GM18867 (cell line): ENCODE measurements around the gene CIAPIN1.
"Not testable (repeated sequence)": the region's sequence is repeated elsewhere in the genome, so short reads cannot be mapped to it uniquely, and the experiment has no call there.

ENCODE experiments used
- ATAC-seq: cut with Tn5 transposase; IDR thresholded peaks from one replicate; pipeline ENCODE4 v1.9.1; 2021; ENCODE audit warnings: mild to moderate bottlenecking, moderate library complexity; ENCODE audit not compliant: unreplicated experiment

Gene CIAPIN1

DNA sequence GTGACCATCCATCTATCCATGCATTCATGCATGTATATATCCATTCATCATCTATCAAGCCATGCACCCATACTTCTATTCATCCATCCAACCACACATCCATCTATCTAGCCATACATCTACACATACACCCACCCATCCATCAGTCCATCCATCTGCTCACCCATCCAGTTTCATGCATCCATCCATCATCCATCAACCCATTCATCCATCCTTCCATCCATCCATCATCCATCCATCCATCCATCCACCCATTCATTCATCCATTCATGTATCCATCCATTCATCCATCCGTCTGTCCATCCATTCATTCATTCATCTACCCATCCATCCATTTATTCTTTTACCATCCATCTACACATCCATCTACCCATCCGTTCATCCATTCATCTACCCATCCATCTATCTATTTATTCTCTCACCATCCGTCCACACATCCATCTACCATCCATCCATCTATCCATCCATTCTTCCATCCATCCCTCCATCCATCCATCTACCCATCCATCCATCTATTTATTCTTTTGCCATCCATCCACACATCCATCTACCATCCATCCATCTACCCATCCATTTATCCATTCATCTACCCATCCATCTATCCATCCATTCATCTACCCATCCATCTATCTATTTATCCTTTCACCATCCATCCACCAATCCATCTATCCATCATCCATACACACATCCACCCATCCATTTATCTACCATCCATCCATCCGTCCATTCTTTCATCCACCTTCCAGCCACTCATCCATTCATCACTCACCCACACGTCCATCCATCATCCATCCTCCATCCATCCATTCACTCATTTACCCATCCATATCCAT, 39.4 kb downstream of the CIAPIN1 start:
- no peak for ATAC-seq

DNA sequence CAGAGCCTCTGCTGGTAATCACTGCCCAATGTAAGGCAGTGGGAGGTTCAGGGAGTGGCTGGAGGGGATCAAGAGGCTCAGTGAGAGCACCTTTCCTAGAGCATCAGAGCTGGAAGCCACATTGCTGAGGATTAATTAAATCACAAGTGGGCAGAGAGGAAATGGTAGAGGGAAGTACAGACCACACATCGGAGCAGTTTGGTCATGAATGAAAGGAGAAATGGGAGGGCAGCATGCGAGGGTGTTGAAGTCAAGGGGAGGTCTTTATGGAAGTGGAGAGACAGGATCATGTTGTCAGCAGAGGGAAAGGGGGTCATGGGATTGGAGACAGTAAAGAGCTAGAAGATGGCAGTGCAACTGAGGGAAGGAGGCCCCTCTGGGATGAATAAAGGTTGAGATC, 40.3 kb downstream of the CIAPIN1 start:
- ATAC-seq, result no peak

DNA sequence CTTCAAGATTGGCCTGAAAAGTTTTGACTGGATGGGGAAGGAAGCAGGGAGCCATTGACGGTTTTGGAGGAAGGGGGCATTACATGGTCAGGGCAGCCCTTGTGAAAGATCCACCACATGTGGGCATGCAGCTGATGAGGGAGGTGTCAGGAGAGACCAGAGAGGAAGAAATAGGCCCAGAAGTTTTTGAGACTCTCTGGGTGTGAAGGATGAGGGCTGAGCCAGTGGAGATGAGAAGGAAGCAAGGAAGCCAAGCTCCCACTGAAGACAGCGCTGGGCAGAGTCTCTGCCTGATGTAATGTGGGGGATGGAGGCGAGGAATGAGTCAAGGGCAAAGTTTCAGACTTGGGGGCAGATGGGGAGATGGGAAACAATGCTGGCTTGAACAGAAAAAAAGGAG, 42.1 kb downstream of the CIAPIN1 start:
- no peak for ATAC-seq

DNA sequence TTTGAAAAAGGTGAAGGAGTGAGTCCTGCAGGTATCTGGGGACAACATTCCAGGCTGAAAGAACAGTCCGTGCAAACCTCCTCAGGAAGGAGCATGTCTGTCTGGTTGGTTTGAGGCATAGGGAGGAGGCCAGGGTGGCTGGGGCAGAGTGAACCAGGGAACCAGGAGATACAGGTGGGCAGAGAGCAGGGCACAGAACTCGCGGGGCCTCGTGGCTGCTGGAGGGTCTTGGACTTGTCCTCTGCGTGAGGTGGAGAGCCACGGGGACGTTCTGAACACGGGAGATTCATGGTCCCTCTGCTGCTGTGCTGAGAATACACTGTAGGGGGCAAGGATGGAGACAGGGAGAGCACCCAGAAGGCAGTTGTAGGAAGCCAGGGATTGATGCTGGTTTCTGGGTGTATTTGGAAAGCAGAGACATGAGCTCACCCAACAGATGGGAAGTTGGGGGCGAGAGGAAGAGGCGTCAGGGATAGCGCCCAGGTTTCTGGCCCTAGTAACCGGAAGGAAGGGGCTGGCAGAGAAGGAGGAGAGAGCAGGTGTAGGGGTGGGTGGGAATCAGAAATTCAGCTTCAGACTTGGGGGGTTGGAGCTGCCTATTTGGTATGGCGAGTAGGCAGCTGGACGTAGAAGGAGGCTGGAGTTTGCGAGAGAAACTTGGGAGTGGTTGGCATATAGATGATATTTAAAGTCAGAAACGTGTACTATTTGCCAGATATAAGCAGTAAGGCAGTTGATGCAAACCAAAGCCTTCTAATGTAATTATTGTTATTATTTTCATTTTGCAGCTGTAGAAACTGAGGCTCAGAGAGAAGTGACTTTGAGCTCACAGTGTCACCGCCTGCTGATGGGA, 43.0 kb downstream of the CIAPIN1 start, which contains the start of gene CCL17:
Gene CCL17 (plus strand): TSS at position 803 of the 853 bp plus-strand sequence. CDS start 9,166 bp downstream, outside the sequence.
- ATAC-seq, result no peak

DNA sequence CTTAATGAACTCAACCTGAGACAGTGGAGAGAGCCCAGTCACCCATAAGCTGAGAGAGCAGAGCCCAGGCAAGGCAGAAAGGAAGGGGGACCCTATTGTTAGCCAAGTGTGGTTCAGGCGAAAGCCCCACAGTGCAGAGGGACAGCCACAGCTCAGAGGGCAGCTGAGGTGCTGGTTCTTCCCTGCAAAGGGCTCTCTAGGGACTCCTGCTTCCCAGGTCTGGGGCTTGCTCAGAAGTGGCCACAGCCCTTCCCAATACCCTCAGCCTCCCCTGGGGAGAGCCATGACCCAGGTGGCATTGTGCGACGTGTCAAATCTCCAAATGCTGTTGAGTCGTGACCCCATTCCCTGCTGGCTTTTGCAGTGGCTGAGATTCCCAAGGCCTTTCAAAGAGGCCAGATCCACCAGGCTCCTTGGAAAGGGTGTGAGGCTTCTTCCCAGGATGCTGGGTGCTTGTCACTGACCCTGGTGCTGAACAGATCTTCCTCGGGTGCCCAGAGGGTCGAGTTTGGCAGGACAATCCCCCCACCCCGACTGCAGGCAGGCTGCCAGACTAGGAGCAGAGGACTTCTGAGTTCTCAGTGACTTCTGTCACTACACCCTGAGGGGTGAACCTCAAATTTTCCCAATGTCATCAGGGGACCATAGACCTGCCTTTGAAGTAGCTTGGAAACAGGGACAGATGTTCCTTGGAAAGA, 45.1 kb downstream of the CIAPIN1 start:
- no peak for ATAC-seq

DNA sequence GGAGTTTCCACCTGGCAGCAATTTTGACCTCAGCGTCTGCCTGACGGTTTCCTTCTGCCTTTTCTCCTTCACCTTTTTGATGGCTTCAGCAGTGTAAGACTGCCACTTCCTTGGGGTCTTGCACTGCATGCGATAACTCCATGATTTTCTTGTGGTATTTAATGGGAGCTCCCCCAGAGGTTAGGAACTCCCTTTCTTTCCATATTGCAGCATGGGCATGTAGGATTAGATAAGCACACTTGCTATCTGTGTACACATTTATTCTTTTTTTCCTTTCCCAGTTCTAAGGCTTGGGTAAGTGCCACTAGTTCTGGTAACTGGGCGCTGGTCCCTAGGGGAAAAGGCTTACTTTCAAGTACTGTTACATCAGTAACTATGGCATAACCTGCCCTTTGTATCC, 49.7 kb downstream of the CIAPIN1 start:
- not testable (repeated sequence) for ATAC-seq

DNA sequence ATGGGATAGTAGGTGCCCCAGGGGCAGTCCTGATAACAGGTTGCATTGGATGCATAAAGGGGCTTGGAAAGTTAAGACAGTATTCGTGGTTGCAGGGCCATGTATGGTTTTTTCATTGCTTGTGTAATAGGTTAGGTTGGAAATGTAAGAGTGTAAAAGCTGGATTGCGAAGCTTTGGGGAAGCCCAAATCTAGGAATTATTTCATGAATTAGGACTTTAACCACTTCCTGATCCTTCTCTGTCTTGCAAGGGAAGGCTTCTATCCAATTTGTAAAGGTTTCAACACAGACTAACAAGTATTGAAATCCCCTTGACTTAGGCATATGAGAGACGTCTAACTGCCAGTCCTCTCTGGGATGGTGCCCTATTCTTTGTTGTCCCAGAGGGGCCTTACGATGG, 50.4 kb downstream of the CIAPIN1 start:
- ATAC-seq, result no peak

DNA sequence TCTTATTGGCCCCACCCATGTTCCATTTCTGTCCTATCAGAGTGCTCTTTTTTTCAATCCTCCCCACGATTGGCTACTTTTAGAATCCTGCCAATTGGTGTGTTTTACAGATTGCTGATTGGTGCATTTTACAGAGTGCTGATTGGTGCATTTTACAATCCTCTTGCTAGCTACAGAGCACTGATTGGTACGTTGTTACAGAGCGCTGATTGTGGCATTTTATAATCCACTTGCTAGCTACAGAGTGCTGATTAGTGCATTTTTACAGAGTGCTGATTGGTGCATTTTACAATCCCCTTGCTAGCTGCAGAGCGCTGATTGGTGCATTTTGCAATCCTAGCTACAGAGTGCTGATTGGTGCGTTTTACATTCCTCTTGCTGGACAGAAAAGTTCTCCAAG, 52.2 kb downstream of the CIAPIN1 start:
- no peak for ATAC-seq

DNA sequence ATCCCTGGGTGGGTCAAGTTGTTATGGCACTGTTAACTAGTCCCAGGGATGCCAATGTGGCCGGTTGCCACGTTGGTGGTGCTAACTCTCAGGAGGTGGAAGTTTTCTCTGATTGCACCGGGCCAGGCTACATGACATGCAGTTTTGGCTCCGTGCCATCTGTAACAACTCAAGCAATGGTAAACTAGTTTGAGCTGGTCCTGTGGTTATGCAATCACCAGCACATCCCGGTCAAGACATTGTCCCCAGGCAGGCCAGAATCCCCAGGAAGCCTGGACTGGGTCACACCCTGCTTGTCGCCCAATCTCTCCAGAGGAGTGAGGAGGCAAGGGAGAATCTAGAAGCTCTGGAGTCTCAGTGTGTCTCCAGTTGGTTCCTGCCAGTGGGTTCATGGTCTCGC, 52.7 kb downstream of the CIAPIN1 start:
- ATAC-seq, result no peak

DNA sequence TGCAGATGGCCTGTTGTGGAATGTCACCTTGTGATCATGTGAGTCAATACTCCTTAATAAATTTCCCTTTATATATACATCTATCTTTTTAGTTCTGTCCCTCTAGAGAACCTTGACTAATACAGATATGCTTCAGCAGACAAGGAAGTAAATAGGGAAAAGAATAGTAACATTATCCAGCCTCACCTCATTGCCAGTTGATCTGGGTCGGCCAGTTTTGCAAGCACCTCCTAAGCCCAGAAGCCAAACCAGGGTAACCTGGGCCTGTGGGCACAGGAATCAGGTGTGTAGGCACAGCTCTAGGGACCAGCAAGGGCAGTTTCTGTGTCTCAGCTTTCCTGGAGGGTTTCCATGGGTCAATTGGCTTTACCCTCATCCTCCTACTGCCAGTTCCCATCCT, 54.5 kb downstream of the CIAPIN1 start:
- no peak for ATAC-seq

DNA sequence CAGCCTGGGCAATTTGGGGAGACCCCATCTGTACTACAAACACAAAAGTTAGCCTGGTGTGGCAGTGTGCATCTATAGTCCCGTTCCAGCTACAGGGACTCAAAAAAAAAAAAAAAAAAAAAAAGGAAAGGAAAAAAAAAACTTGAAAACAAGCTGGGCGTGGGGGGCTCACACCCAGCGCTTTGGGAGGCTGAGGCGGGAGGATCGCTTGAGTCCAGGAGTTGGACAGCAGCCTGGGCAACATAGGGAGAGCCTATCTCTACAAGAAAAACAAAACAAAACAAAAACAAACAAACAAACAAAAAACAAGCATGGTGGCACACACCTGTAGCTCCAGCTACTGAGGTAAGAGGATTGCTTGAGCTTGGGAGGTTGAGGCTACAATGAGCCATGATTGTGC, 55.5 kb downstream of the CIAPIN1 start:
- no peak for ATAC-seq

DNA sequence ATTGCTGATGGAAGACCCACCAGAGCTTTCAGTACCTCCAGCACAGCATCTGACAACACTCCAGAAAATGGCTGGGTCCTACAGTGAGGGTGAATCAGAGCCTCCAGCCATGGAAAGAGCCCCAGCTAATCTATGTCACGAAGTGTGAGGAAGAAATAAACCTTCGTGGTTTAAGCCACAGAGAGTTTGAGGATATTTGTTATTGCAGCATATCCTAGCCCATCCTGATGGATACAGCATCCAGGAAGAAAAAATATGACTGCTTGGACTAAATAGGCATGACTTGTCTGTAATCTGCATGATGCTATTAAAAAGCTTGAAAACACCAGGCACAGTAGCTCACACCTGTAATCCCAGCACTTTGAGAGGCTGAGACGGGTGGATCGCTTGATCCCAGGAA, 55.9 kb downstream of the CIAPIN1 start:
- no peak for ATAC-seq

DNA sequence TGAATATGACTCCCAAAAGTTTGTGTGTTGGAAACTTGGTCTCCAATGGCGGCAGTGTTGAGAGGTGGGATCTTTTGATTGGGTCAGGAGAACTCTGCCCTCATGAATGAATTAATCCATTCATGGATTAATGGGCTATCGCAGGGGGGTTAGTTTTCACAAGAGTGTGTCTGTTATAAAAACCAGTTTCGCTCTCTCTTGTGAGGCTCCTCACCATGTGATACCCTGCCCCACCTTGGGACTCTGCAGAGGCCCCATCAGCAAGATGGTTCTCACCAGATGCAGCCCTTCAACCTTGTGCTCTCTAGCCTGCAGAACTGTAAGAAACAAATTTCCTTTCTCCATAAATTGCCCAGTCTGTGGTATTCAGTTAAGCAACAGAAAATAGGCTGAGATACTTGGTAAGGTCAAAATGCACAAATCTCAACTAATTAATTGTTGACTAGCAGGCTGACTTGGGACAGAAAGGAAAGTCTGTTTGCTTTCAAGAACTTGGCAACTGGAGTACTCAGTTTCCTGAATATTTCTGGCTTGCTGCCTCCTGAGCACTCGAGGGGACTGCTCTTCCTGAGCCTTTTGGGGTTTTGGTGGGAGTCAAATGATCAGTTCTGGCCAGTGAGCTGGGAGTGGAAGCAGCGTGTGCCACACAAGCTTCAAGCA, 56.4 kb downstream of the CIAPIN1 start:
- ATAC-seq, result no peak

DNA sequence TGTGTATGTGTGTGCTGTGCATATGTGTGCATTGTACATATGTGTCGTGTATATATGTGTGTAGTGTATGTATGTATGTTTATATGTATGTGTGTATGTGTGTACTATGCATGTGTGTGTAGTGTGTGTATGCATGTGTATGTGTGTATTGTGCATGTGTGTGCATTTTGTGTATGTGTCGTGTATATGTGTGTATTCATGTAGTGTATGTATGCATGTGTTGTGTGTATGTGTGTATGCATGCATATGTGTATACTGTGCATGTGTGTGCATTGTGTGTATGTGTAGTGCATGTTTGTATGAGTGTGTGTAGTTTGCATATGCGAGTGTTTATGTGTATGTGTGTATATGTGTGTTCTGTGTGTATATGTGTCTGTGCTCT, 58.1 kb downstream of the CIAPIN1 start:
- ATAC-seq, result no peak

DNA sequence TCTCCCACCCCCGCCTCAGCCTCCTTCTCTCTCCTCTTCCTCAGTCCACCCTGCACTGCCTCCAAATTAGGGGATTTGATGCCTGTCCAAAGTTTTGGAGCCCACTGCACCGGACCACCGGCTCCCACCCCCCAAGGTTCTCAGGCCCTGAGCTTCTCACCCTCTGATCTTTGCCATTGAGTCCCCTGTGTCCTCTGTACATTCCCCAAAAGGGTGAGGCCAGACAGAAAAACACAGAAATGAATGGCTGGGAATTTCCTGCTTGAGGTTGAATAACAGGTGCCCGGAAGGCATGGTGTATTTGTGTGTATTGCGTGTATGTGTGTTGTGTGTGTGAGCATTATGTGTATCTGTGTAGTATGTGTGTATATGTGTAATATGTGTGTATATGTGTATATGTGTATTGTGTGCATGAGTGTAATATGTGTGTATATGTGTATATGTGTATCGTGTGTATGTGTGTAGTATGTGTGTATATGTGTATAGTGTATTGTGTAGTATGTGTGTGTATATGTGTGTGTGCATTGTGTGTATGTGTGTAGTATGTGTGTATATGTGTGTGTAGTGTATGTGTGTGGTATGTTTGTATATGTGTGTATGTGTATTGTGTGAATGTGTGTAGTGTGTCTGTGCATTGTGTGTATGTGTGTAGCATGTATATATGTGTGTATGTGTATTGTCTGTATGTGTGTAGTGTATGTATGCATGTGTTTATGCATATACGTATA, 58.7 kb downstream of the CIAPIN1 start:
- ATAC-seq, result no peak

DNA sequence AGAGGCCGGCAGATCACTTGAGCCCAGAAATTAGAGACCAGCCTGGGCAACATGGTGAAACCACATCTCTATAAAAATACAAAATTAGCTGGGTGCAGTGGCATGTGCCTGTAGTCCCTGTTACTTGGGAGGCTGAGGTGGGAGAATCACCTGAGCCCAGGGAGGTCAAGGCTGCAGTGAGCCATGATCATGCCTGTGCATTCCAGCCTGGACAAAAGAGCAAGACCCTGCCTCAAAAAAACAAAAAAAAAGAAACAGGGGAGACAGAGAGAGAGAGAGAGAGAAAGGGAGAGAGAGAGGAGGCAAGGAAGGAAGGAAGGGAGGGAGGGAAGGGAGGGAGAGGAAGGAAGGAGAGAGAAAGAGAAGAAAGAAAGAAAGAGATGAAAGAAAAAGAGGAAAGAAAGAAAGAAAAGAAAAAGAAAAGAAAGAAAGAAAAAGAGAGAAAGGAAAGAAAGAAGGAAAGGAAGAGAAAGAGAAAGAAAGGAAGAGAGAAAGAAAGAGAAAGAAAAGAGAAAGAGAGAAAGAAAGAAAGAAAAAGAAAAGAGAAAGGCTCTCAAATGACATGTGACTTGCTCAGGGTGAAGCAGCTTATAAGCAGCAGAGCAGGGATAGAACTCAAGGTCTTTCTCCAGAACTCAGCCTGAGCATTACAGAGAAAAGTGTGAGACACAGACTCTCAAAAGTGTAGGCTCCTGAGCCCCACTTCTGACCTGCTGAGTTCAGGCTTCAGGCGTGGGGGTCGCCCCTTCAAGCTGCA, 59.4 kb downstream of the CIAPIN1 start:
- no peak for ATAC-seq

DNA sequence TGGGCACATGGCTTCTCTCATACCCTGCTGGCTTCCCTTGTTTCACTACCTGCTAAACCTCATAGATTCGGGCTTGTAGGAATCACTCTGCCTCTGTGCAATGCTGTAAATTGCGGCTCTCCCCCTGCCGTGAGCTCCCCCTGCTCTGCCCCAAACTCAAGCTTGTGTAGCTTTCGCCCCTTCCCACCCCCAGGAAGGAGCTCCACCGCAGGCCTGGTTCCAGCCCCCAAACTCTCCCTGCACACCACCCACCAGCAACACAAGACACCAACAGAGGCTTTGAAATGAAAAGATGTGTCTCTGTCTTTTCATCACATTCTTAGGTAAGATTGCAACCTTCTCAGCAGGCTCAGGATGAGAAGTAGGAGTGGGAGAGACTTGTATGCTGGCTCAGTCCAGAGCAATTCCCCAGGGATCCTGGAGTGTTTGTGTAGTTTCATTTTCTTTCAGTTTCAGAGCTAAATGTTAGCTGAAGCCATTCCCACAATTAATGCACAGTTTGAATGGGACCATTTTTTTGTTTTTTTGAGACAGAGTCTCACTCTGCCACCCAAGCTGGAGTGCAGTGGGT, 60.7 kb downstream of the CIAPIN1 start:
- ATAC-seq, result no peak

DNA sequence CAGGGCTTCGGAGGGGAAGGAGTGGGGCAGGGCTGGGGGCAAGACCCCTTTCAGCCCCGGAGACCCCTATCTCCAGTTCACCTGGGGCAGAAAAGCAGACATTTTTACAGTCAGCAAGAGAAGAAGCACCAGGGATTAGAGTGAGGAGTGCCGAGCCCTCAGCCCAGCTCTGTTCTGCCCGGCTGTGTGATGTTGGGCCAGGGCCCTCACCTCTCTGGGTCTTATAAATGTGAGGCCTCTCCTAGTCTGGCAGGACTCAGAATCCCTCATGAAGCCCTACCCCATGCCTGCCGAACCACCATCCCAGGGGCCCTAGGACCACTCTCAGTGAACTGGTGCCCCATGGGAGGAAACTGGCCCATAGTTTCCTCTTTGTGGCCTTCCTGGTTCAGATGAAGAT, 62.1 kb downstream of the CIAPIN1 start:
- ATAC-seq, result no peak
